Vagina (tissue), 2 donors: ENCODE measurements around the gene DDX10.

Experiments used
- POLR2A ChIP-seq, 2 donors: fragments of 450-650 bp; IDR thresholded peaks; one replicate each; pipeline ENCODE4 v1.6.1; 2017; ENCODE audit warnings: antibody characterized with exemption in 2 of 2, mild to moderate bottlenecking in 2 of 2, moderate library complexity in 2 of 2
- POLR2AphosphoS5 ChIP-seq, 2 donors: sonication (generic); formaldehyde crosslinking; IDR thresholded peaks; one replicate each; pipeline ENCODE4 v1.9.0; 2017; ENCODE audit warnings: antibody characterized with exemption in 2 of 2, mild to moderate bottlenecking in 2 of 2, low read depth in 1 of 2; ENCODE audit not compliant: insufficient read depth in 1 of 2
- TF ChIP-seq, protein P1 (sequence below), 3 experiments: fragments of 450-650 bp in 2 of 3; fragments of 200-600 bp in 1 of 3; sonication (generic) in 1 of 3; IDR thresholded peaks; one replicate each; pipeline ENCODE4 v1.5.1; 2017 to 2019; ENCODE audit warnings: antibody characterized with exemption in 3 of 3, mild to moderate bottlenecking in 2 of 3, moderate library complexity in 2 of 3

DNA sequence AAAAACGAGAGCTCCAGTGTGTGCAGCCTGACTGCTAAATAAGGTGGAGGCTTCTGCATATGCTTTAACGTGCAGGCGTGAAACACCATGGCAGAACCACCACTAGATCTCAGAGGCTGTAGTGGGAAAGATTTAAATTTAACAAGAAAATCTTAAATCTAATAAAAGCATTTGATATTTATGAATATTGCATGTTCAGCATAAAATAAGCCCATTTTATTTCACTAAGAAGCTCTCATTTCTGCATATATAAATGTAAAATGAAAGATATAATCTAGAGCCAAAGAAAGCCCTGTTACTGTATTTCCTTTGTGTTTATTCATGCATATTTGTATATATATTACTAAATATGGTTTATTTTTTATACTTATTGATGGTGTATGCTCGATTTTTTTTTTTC, 188.3 kb downstream of the DDX10 start:
- no peak for TF ChIP-seq POLR2A (IDR thresholded peaks at IDR 0.05)
- TF ChIP-seq, protein P1, sequence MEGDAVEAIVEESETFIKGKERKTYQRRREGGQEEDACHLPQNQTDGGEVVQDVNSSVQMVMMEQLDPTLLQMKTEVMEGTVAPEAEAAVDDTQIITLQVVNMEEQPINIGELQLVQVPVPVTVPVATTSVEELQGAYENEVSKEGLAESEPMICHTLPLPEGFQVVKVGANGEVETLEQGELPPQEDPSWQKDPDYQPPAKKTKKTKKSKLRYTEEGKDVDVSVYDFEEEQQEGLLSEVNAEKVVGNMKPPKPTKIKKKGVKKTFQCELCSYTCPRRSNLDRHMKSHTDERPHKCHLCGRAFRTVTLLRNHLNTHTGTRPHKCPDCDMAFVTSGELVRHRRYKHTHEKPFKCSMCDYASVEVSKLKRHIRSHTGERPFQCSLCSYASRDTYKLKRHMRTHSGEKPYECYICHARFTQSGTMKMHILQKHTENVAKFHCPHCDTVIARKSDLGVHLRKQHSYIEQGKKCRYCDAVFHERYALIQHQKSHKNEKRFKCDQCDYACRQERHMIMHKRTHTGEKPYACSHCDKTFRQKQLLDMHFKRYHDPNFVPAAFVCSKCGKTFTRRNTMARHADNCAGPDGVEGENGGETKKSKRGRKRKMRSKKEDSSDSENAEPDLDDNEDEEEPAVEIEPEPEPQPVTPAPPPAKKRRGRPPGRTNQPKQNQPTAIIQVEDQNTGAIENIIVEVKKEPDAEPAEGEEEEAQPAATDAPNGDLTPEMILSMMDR (IDR thresholded peaks at IDR 0.05), result no peak
- no peak for TF ChIP-seq POLR2AphosphoS5 (IDR thresholded peaks at IDR 0.05; ENCODE audit: insufficient read depth in 1 of 2, low read depth in 1 of 2)
